Stomach (tissue), 9 donors: Measurements from ENCODE around the gene DOCK4. TPM values are rescaled to one million over a fixed set of nuclear protein-coding genes. Genes with fewer than 3 reads are reported as not detected.

Experiments
- DNase-seq, 2 donors: peaks; one replicate each; pipeline versions ENCODE4 v3.0.0 to v3.0.0-alpha.2; 2013 to 2019
- H3K27ac ChIP-seq, 5 donors: fragments of 200-600 bp in 4 of 5; sonication (generic) in 4 of 5; one replicate each; pipeline ENCODE4 v1.5.1; 2013 to 2019; ENCODE audit warnings: mild to moderate bottlenecking in 1 of 5, moderate library complexity in 1 of 5
- H3K27me3 ChIP-seq, 3 donors: fragments of 200-600 bp; sonication (generic); one replicate each; pipeline ENCODE4 v1.5.1; 2017 to 2019; ENCODE audit warnings: mixed run types in 1 of 3
- H3K36me3 ChIP-seq, 4 donors: fragments of 200-600 bp; sonication (generic); 1 replicate in 3 of 4; 2 replicates in 1 of 4; pipeline ENCODE4 v1.5.1; 2016 to 2019
- H3K4me1 ChIP-seq, 4 donors: fragments of 200-600 bp; sonication (generic); one replicate each; pipeline ENCODE4 v1.5.1; 2016 to 2019
- H3K4me3 ChIP-seq, 4 donors: fragments of 200-600 bp; sonication (generic) in 3 of 4; one replicate each; pipeline ENCODE4 v1.5.1; 2016 to 2019; ENCODE audit warnings: mild to moderate bottlenecking in 1 of 4
- H3K9me3 ChIP-seq, 4 donors: fragments of 200-600 bp; sonication (generic); one replicate each; pipeline ENCODE4 v1.5.1; 2016 to 2019
- EP300 ChIP-seq: sonication (generic); formaldehyde crosslinking; IDR thresholded peaks from one replicate; pipeline ENCODE4 v1.6.1; 2017; ENCODE audit warnings: antibody characterized with exemption
- POLR2A ChIP-seq, 4 donors: fragments of 450-650 bp; IDR thresholded peaks; one replicate each; pipeline ENCODE4 v1.6.1; 2016; ENCODE audit warnings: antibody characterized with exemption in 4 of 4, control low read depth in 2 of 4, mild to moderate bottlenecking in 1 of 4, moderate library complexity in 1 of 4
- POLR2AphosphoS5 ChIP-seq, 3 donors: sonication (generic); formaldehyde crosslinking; IDR thresholded peaks; one replicate each; pipeline ENCODE4 v1.6.1; 2016; ENCODE audit warnings: antibody characterized with exemption in 3 of 3
- WGBS, 5 donors: extraction: QIAGEN DNeasy Blood & Tissue Kit in 3 of 5; methylation state at CpG; one replicate each; pipeline versions ENCODE4 v1.1.5 to v1.1.7; 2013 to 2018; 5-methylcytosine and 5-hydroxymethylcytosine counted together
- intact Hi-C: fragments of 100-400 bp; cut with DNase I; formaldehyde crosslinking; loops from one replicate; pipeline ENCODE4 v1.15.1; 2023; ENCODE audit warnings: low total_unique reads
- polyA plus RNA-seq, 3 donors: library from polyadenylated mRNA; stranded (reverse); fragments of 200-250 nt; gene quantifications; one replicate each; pipeline ENCODE4 v1.2.3, GENCODE V29; 2013
- total RNA-seq, 5 donors: library from RNA; depleted of rRNA; stranded (reverse); fragments of >200 nt; gene quantifications; one replicate each; pipeline versions ENCODE4 v1.1.0 to v1.2.3, GENCODE V29; 2014 to 2016
- TF ChIP-seq, protein P1 (sequence below), 7 experiments: fragments of 450-650 bp in 4 of 7; fragments of 200-600 bp in 3 of 7; sonication (generic) in 3 of 7; IDR thresholded peaks; one replicate each; pipeline ENCODE4 v1.5.1; 2016 to 2019; ENCODE audit warnings: antibody characterized with exemption in 7 of 7, control low read depth in 2 of 7, mild to moderate bottlenecking in 1 of 7
- donor health status: healthy with polysubstance abuse.
- donor health status: Bipolar disorder and iron deficiency.
- donor health status: healthy.

Gene DOCK4
- total and polyA plus RNA-seq, 8 donors = 1.1 to 54.9 (median 16.4) TPM

DNA sequence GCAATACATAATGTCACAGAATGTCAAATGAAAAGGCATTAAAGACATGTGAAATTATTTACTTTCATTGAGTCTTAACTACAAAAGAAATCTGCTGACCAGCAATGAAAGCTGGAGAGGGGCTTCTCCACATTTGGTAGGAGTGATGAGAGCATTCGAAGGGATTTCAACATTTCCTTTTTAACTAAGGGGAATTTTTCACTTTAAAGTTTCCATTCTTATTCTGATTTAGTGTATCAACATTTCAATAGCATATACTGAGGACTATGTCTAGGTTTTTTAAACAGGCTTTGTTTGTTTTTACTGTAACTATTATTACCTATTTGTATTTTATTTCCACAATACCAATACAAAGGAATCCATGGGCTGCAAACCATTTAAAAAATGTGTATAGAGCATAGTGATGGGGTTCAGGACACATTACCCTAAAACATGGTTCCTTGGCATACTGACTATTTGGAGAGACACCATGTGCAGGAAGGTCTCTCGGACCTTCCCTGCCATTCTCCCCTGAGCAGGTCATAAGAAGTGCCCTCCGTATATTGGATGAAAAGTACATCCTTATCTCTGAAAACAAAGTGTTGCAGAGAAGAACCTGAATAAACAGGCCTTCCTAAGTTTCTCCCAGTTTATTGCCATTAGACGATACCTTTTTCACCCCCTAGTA lies 278.7 kb downstream of the DOCK4 start:
- TF ChIP-seq POLR2AphosphoS5 (IDR thresholded peaks at IDR 0.05) (no peak), EP300 (no peak), POLR2A (IDR thresholded peaks at IDR 0.05) (no peak)
- TF ChIP-seq, protein P1, sequence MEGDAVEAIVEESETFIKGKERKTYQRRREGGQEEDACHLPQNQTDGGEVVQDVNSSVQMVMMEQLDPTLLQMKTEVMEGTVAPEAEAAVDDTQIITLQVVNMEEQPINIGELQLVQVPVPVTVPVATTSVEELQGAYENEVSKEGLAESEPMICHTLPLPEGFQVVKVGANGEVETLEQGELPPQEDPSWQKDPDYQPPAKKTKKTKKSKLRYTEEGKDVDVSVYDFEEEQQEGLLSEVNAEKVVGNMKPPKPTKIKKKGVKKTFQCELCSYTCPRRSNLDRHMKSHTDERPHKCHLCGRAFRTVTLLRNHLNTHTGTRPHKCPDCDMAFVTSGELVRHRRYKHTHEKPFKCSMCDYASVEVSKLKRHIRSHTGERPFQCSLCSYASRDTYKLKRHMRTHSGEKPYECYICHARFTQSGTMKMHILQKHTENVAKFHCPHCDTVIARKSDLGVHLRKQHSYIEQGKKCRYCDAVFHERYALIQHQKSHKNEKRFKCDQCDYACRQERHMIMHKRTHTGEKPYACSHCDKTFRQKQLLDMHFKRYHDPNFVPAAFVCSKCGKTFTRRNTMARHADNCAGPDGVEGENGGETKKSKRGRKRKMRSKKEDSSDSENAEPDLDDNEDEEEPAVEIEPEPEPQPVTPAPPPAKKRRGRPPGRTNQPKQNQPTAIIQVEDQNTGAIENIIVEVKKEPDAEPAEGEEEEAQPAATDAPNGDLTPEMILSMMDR (IDR thresholded peaks at IDR 0.05) = no peak
- no peak overlapping the region for H3K4me3 ChIP-seq
- H3K4me1 ChIP-seq = peaks cover 0 to 3% (median 0%) of the 10 kb centered on the region in 4 donors
- no peak for DNase-seq
- WGBS, 5 donors = 84 to 96% (median 92%) methylated on average over 4 of the region's 4 CpGs
- no peak overlapping the region for H3K27ac ChIP-seq
- intact Hi-C loops = no loop called here
- no peaks in the 10 kb centered on the region for H3K9me3 ChIP-seq
- H3K27me3 ChIP-seq = no peaks in the 10 kb centered on the region
- no peaks in the 10 kb centered on the region for H3K36me3 ChIP-seq

DNA sequence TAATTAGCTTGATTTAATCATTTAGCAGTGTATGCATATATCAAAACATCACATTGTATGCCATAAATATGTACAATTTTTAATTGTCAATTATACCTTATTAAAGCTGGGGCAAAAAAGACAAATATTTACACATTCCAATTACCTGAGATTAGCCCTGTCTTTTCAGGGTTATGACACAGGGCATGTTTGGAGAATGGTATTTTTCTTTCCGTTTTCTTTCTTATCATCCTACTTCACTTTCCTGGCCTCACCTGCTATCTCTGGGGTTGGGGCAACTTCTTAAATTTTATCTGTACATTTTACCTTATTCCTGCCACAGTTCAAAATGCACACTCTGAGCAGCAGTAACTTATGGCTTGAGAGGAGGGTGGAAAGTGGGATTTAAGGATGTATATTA lies 285.9 kb downstream of the DOCK4 start:
- WGBS, 5 donors = 26 to 50% (median 37%) methylated on average over 1 of the region's 1 CpG
- H3K27me3 ChIP-seq = no peaks in the 10 kb centered on the region
- intact Hi-C loops = no loop called here
- no peak overlapping the region for H3K27ac ChIP-seq
- peaks cover 0 to 4% (median 0%) of the 10 kb centered on the region in 4 donors for H3K36me3 ChIP-seq
- no peak for DNase-seq
- H3K4me1 ChIP-seq = no peaks in the 10 kb centered on the region
- no peak for TF ChIP-seq POLR2A (IDR thresholded peaks at IDR 0.05)
- TF ChIP-seq, protein P1 (IDR thresholded peaks at IDR 0.05) = no peak
- no peak for TF ChIP-seq POLR2AphosphoS5 (IDR thresholded peaks at IDR 0.05)
- TF ChIP-seq EP300 = no peak
- no peak overlapping the region for H3K4me3 ChIP-seq
- H3K9me3 ChIP-seq = no peaks in the 10 kb centered on the region

DNA sequence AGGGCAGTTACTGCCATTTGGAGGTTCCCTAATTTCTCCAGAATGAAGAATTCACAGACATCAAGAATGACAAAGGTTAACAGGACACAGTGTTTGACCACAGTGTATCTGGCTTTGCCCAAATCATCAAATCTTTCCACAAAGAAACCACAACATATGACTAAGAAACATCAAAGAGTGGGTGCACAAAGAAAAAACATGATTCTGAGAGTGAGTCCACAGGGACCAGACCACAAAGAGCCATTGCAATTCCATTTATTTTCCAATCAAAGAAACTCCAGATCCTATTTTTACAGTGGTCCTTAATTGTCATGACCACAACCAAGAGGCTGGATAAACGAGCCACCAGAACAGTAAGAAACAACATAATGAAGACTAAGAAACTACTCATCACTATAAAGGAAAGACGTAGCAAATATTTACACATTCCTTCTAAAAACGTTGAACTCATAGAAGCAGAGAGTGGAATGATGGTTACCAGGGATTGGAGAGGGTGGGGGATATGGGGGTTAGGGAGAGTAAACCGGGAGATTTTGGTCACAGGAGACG lies 286.5 kb downstream of the DOCK4 start:
- Histone ChIP-seq H3K9me3 (no peaks in the 10 kb centered on the region), H3K4me1 (no peaks in the 10 kb centered on the region), H3K4me3 (no peak overlapping the region), H3K27ac (no peak overlapping the region), H3K36me3 (peaks cover 0 to 6% (median 0%) of the 10 kb centered on the region in 4 donors), H3K27me3 (no peaks in the 10 kb centered on the region)
- WGBS, 5 donors = 33 to 51% (median 42%) methylated on average over 5 of the region's 5 CpGs
- TF ChIP-seq, protein P1 (IDR thresholded peaks at IDR 0.05) = no peak
- TF ChIP-seq POLR2A (IDR thresholded peaks at IDR 0.05) = no peak
- TF ChIP-seq EP300 = no peak
- no peak for TF ChIP-seq POLR2AphosphoS5 (IDR thresholded peaks at IDR 0.05)
- DNase-seq = no peak
- intact Hi-C loops = no loop called here

DNA sequence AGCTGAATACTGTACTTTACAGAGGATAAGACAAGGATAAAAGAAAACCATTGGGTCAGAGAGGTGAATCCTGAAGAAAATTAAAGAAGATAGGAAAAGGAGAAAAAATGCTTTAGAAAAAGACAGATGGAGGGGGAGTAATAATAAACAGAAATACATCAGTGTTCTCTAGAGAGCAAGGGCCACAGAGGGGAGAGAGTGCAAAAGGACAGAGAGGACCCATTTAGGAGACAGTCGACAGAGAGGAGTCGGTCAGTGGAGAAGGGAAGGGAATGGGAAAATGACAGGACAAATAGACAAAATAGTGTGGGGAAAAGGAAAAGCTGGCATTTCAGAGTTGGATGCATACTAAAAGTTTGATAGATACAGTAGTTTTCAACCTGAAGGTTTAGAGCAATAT lies 287.0 kb downstream of the DOCK4 start:
- 81 to 92% (median 85%) methylated on average over 2 of the region's 2 CpGs for WGBS, 5 donors

More for the DNA sequence above, 287.0 kb downstream of the DOCK4 start:
- no peak overlapping the region for H3K4me3 ChIP-seq
- no peak for DNase-seq
- no peaks in the 10 kb centered on the region for H3K27me3 ChIP-seq
- no peaks in the 10 kb centered on the region for H3K9me3 ChIP-seq
- H3K4me1 ChIP-seq = no peaks in the 10 kb centered on the region
- intact Hi-C loops = no loop called here
- no peak overlapping the region for H3K27ac ChIP-seq
- TF ChIP-seq POLR2AphosphoS5 (IDR thresholded peaks at IDR 0.05) (no peak), POLR2A (IDR thresholded peaks at IDR 0.05) (no peak), EP300 (no peak)
- TF ChIP-seq, protein P1 (IDR thresholded peaks at IDR 0.05) = no peak
- H3K36me3 ChIP-seq = peaks cover 0 to 6% (median 0%) of the 10 kb centered on the region in 4 donors
